Peyer's patch (tissue), 4 donors: ENCODE results near the gene CCR7. TPM values are rescaled to one million over a fixed set of nuclear protein-coding genes. Genes with fewer than 3 reads are reported as not detected.

ENCODE experiments used
- DNase-seq, 3 donors: peaks; one replicate each; pipeline ENCODE4 v3.0.0-alpha.2; 2017 to 2019
- H3K27ac ChIP-seq, 4 donors: fragments of 200-600 bp; sonication (generic); one replicate each; pipeline ENCODE4 v1.5.1; 2016 to 2019
- H3K27me3 ChIP-seq, 2 donors: fragments of 200-600 bp; sonication (generic); one replicate each; pipeline ENCODE4 v1.5.1; 2019
- H3K36me3 ChIP-seq, 3 donors: fragments of 200-600 bp; sonication (generic); one replicate each; pipeline ENCODE4 v1.5.1; 2016 to 2019
- H3K4me1 ChIP-seq, 4 donors: fragments of 200-600 bp; sonication (generic); one replicate each; pipeline ENCODE4 v1.5.1; 2016 to 2019
- H3K4me3 ChIP-seq, 4 donors: fragments of 200-600 bp; sonication (generic); 1 replicate in 3 of 4; 2 replicates in 1 of 4; pipeline ENCODE4 v1.5.1; 2016 to 2019; ENCODE audit warnings: mild to moderate bottlenecking in 1 of 4
- H3K9me3 ChIP-seq, 4 donors: fragments of 200-600 bp; sonication (generic); one replicate each; pipeline ENCODE4 v1.5.1; 2016 to 2019; ENCODE audit warnings: mild to moderate bottlenecking in 1 of 4
- CTCF ChIP-seq, 6 experiments: fragments of 450-650 bp in 4 of 6; fragments of 200-600 bp in 2 of 6; sonication (generic) in 1 of 6; IDR thresholded peaks; one replicate each; pipeline ENCODE4 v1.5.1; 2017 to 2019; ENCODE audit warnings: antibody characterized with exemption in 6 of 6, mild to moderate bottlenecking in 3 of 6, moderate library complexity in 1 of 6
- POLR2A ChIP-seq, 2 donors: fragments of 450-650 bp; IDR thresholded peaks; one replicate each; pipeline ENCODE4 v1.5.1; 2017; ENCODE audit warnings: antibody characterized with exemption in 2 of 2, mild to moderate bottlenecking in 2 of 2, moderate library complexity in 2 of 2
- total RNA-seq, 4 donors: library from RNA; depleted of rRNA; stranded (reverse); fragments of >200 nt; gene quantifications; one replicate each; pipeline ENCODE4 v1.1.0, GENCODE V29; 2016

The CCR7 gene
- total RNA-seq, 4 donors from 2014 or later = 3.1 to 22.3 TPM; not detected in 2

DNA sequence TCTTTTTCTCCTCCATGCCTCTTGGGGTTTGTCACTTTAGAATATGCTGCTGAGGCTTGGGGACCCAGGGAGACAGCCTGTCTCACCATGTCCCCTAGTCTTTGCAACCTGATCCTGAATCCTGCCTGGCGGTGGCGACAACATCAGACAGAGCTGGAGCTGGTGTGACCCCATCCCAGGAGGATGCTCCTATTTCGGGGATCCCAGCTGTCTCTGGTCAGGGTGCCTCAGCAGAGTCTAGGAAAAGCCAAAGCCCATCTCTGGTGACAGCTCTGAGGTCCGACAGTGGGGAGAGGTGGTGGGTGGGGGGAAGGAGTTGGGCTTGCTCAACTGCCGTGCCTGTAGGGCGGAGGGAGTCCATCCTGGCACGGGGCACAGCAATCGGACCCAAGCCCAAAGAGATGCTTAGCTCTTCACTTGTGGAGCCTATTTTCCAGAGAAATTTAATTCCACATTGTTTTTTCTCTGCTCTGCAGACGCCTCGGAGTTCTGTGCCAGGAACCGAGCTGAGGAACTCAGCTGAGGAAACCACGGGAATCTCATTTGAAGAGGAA is 53.5 kb downstream of the CCR7 start:
- no peak overlapping the region for H3K4me3 ChIP-seq
- H3K4me1 ChIP-seq = peaks cover 0 to 14% (median 11%) of the 10 kb centered on the region in 4 donors
- no peak overlapping the region for H3K27ac ChIP-seq
- DNase-seq = no peak
- TF ChIP-seq POLR2A (IDR thresholded peaks at IDR 0.05) (no peak), CTCF (IDR thresholded peaks at IDR 0.05) (no peak)
- H3K9me3 ChIP-seq = no peaks in the 10 kb centered on the region
- H3K36me3 ChIP-seq = no peaks in the 10 kb centered on the region
- H3K27me3 ChIP-seq = no peaks in the 10 kb centered on the region

- Histone ChIP-seq H3K4me1 (peaks cover 0 to 12% (median 5%) of the 10 kb centered on the region in 4 donors), H3K36me3 (no peaks in the 10 kb centered on the region), H3K4me3 (no peak overlapping the region), H3K27me3 (no peaks in the 10 kb centered on the region), H3K27ac (no peak overlapping the region), H3K9me3 (no peaks in the 10 kb centered on the region)
- DNase-seq = no peak
- TF ChIP-seq CTCF (IDR thresholded peaks at IDR 0.05) = no peak
Measured at GRCh38 chr17:40511136-40511535, 54.1 kb downstream of the CCR7 start.

DNA sequence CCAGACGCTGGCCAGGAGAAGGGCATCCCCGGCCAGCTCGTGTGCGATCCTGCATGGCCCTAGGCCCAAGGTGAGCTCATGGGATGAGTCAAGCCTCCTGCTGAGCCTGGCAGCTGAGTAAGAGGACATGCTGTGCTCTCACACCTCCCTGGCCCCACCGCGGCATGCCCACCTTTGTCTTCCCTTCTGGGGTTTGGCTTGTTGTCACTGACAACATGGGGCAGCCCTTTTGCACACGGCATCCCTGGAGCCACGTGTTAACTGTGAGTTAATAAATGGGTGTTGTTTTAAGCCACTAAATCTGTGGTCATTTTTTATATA is 55.0 kb downstream of the CCR7 start:
- no peaks in the 10 kb centered on the region for H3K27me3 ChIP-seq
- peaks cover 0 to 4% (median under 1%) of the 10 kb centered on the region in 4 donors for H3K4me1 ChIP-seq
- TF ChIP-seq POLR2A (IDR thresholded peaks at IDR 0.05) (no peak), CTCF (IDR thresholded peaks at IDR 0.05) (no peak)
- no peaks in the 10 kb centered on the region for H3K9me3 ChIP-seq
- no peak overlapping the region for H3K4me3 ChIP-seq
- no peak overlapping the region for H3K27ac ChIP-seq
- no peaks in the 10 kb centered on the region for H3K36me3 ChIP-seq
- DNase-seq = peak in 1 of 3 donors; percentile 27

- no peak for DNase-seq
- no peak for TF ChIP-seq CTCF (IDR thresholded peaks at IDR 0.05)
- TF ChIP-seq POLR2A (IDR thresholded peaks at IDR 0.05) = no peak
Measured at GRCh38 chr17:40509626-40510327, 55.5 kb downstream of the CCR7 start.

DNA sequence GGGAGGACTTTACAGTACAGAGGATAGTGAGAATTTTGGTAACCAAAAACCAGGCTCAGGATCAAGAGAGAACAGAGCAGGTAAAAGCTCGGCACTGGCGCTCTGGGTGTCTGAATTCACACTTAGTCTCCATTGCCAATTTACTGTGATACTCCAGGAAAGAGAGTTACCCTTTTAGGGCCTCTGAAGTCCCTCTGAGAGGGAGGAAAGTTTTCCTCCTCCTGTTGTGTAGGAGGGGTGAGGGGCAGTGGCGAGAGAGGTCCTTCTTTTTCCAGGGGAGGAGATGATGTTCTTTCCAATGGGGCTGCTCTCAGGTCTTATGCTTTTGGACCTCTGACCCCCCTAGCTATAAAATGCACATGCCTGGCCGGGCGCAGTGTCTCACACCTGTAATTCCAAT is 58.5 kb downstream of the CCR7 start:
- no peak for TF ChIP-seq CTCF (IDR thresholded peaks at IDR 0.05)
- TF ChIP-seq POLR2A (IDR thresholded peaks at IDR 0.05) = no peak
- Histone ChIP-seq H3K4me3 (no peak overlapping the region), H3K4me1 (no peaks in the 10 kb centered on the region)

More at GRCh38 chr17:40509626-40510327, 55.5 kb downstream of the CCR7 start:
- no peak overlapping the region for H3K27ac ChIP-seq
- no peaks in the 10 kb centered on the region for H3K4me1 ChIP-seq
- H3K9me3 ChIP-seq = no peaks in the 10 kb centered on the region
- H3K36me3 ChIP-seq = no peaks in the 10 kb centered on the region
- H3K27me3 ChIP-seq = no peaks in the 10 kb centered on the region
- no peak overlapping the region for H3K4me3 ChIP-seq

More for the DNA sequence above, 58.5 kb downstream of the CCR7 start:
- Histone ChIP-seq H3K27me3 (no peaks in the 10 kb centered on the region), H3K27ac (no peak overlapping the region), H3K36me3 (no peaks in the 10 kb centered on the region), H3K9me3 (no peaks in the 10 kb centered on the region)
- DNase-seq = peak in 1 of 3 donors; percentile 2

Other genes starting within 250 kb of the CCR7 start
- 1 to 10 TPM in 1 of 4 donors, not detected in 3; 1.6 TPM for gene GJD3, start 200.7 kb downstream of the CCR7 start, total RNA-seq
- 10 to 100 TPM; 11.8 to 32.2 (median 16.5) TPM for gene TOP2A, start 147.6 kb downstream of the CCR7 start, total RNA-seq
- gene IGFBP4, start 122.0 kb downstream of the CCR7 start, total RNA-seq = 100 to 1,000 TPM in 3 of 4 donors, 10 to 100 TPM in 1; 70.6 to 220 (median 133) TPM
- 1 to 10 TPM in 3 of 4 donors, under 1 TPM in 1; 0.54 to 2.5 (median 1.7) TPM for gene TNS4, start 63.8 kb downstream of the CCR7 start, total RNA-seq
- 100 to 1,000 TPM in 1 of 4 donors, 10 to 100 TPM in 3; 46.7 to 133 (median 71.6) TPM for gene SMARCE1, start 82.3 kb upstream of the CCR7 start, total RNA-seq
- 1 to 10 TPM in 2 of 4 donors, under 1 TPM in 1, not detected in 1; 0.95 to 1.8 (median 1.6) TPM for gene KRT222, start 99.7 kb upstream of the CCR7 start, total RNA-seq
- 1 to 10 TPM in 2 of 4 donors, not detected in 2; 1.0 to 8.3 TPM for gene KRT24, start 138.3 kb upstream of the CCR7 start, total RNA-seq
- gene KRT25, start 189.9 kb upstream of the CCR7 start, total RNA-seq = not detected
- not detected for gene KRT26, start 206.7 kb upstream of the CCR7 start, total RNA-seq
- gene KRT27, start 217.1 kb upstream of the CCR7 start, total RNA-seq = not detected
- gene KRT28, start 234.5 kb upstream of the CCR7 start, total RNA-seq = under 1 TPM in 1 of 4 donors, not detected in 3; 0.88 TPM